Nephron (organoid): ENCODE data around the gene LMNTD1.

ENCODE experiments used
- H3K27ac Mint-ChIP-seq, 3 experiments: 2 replicates each; pipeline ENCODE4 v1.8.0; 2020; ENCODE audit warnings: mixed read lengths in 3 of 3, mild to moderate bottlenecking in 2 of 3, moderate library complexity in 1 of 3
- H3K27me3 Mint-ChIP-seq: 2 replicates; pipeline ENCODE4 v1.8.0; 2021; ENCODE audit warnings: low read depth, mild to moderate bottlenecking, moderate library complexity, mixed read lengths
- H3K36me3 Mint-ChIP-seq: 2 replicates; pipeline ENCODE4 v1.8.0; 2020; ENCODE audit warnings: low read depth, mixed read lengths
- H3K4me1 Mint-ChIP-seq: 2 replicates; pipeline ENCODE4 v1.8.0; 2020; ENCODE audit warnings: mixed read lengths
- H3K4me3 Mint-ChIP-seq, 3 experiments: 2 replicates each; pipeline ENCODE4 v1.8.0; 2020; ENCODE audit warnings: mild to moderate bottlenecking in 3 of 3, mixed read lengths in 3 of 3, moderate library complexity in 2 of 3
- H3K9me3 Mint-ChIP-seq: 2 replicates; pipeline ENCODE4 v1.8.0; 2020; ENCODE audit warnings: mixed read lengths
- CTCF ChIP-seq, 3 experiments: fragments of 200-600 bp; sonication (generic); IDR thresholded peaks; one replicate each; pipeline ENCODE4 v1.5.0; 2021; ENCODE audit warnings: antibody characterized with exemption in 3 of 3; ENCODE audit not compliant: unreplicated experiment in 3 of 3

LMNTD1 gene

GRCh38 chr12:25502118-25502517 is 51.0 kb downstream of the LMNTD1 start:
- Mint-ChIP-seq H3K36me3 (no peaks in the 10 kb centered on the region), H3K27me3 (no peaks in the 10 kb centered on the region), H3K9me3 (no peaks in the 10 kb centered on the region), H3K4me1 (peaks cover 4% of the 10 kb centered on the region), H3K4me3 (no peak overlapping the region), H3K27ac (no peak overlapping the region)
- no peak for TF ChIP-seq CTCF (IDR thresholded peaks at IDR 0.05; ENCODE audit: unreplicated experiment in 3 of 3)

DNA sequence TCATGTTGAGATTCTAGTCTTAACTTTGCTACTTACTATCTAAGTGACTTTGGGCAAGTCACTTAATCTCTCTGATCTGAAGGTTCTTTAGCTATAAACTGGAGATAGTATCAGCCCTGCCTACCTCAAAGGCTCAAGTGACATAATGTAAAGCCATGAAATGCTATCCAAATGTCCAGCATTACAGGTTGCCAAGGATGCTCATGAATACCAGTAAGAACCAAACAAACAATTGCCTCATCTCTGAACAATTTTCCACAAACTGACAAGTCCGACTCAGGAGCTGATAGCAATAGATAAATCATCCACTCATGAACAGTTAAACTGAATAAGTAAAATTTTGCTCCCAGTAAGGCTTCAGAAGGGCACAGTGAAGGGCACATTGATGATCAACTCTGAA is 51.5 kb downstream of the LMNTD1 start:
- no peak for TF ChIP-seq CTCF (IDR thresholded peaks at IDR 0.05; ENCODE audit: unreplicated experiment in 3 of 3)
- H3K36me3 Mint-ChIP-seq: no peaks in the 10 kb centered on the region
- no peak overlapping the region for H3K4me3 Mint-ChIP-seq

GRCh38 chr12:25500651-25501050 is 52.4 kb downstream of the LMNTD1 start:
- H3K27ac Mint-ChIP-seq: no peak overlapping the region
- no peaks in the 10 kb centered on the region for H3K36me3 Mint-ChIP-seq
- no peaks in the 10 kb centered on the region for H3K9me3 Mint-ChIP-seq
- no peak for TF ChIP-seq CTCF (IDR thresholded peaks at IDR 0.05; ENCODE audit: unreplicated experiment in 3 of 3)
- H3K4me3 Mint-ChIP-seq: no peak overlapping the region
- peaks cover 17% of the 10 kb centered on the region for H3K4me1 Mint-ChIP-seq
- H3K27me3 Mint-ChIP-seq: no peaks in the 10 kb centered on the region

More for the DNA sequence above, 51.5 kb downstream of the LMNTD1 start:
- Mint-ChIP-seq H3K27me3 (no peaks in the 10 kb centered on the region), H3K4me1 (peaks cover 8% of the 10 kb centered on the region), H3K9me3 (no peaks in the 10 kb centered on the region), H3K27ac (no peak overlapping the region)

GRCh38 chr12:25497021-25497420 is 56.1 kb downstream of the LMNTD1 start:
- no peak for TF ChIP-seq CTCF (IDR thresholded peaks at IDR 0.05; ENCODE audit: unreplicated experiment in 3 of 3)
- Mint-ChIP-seq H3K36me3 (no peaks in the 10 kb centered on the region), H3K27ac (peak overlapping the region in 2 of 3 experiments; percentile 91 to 93), H3K9me3 (no peaks in the 10 kb centered on the region), H3K4me3 (no peak overlapping the region), H3K27me3 (no peaks in the 10 kb centered on the region), H3K4me1 (peaks cover 26% of the 10 kb centered on the region)

GRCh38 chr12:25496098-25496587 is 56.9 kb downstream of the LMNTD1 start:
- Mint-ChIP-seq H3K4me3 (no peak overlapping the region), H3K27me3 (no peaks in the 10 kb centered on the region), H3K27ac (peak overlapping the region; percentile 85 to 93 (median 91)), H3K4me1 (peaks cover 23% of the 10 kb centered on the region), H3K36me3 (no peaks in the 10 kb centered on the region), H3K9me3 (no peaks in the 10 kb centered on the region)
- TF ChIP-seq CTCF (IDR thresholded peaks at IDR 0.05; ENCODE audit: unreplicated experiment in 3 of 3): no peak

- Mint-ChIP-seq H3K27me3 (no peaks in the 10 kb centered on the region), H3K4me1 (peaks cover 23% of the 10 kb centered on the region), H3K27ac (peak overlapping the region; percentile 86 to 93 (median 91)), H3K4me3 (no peak overlapping the region), H3K36me3 (no peaks in the 10 kb centered on the region), H3K9me3 (no peaks in the 10 kb centered on the region)
- no peak for TF ChIP-seq CTCF (IDR thresholded peaks at IDR 0.05; ENCODE audit: unreplicated experiment in 3 of 3)
Measured at GRCh38 chr12:25495331-25496097, 57.6 kb downstream of the LMNTD1 start.
